Measurements from ENCODE around the gene SHC1.

SHC1 gene

GRCh38 chr1:154998818-154999570 is 28.4 kb upstream of the SHC1 start (continued):
- TF ChIP-seq PRDM6 (tag by site-specific recombination; IDR thresholded peaks at IDR 0.05) = no peak
- TF ChIP-seq ZNF335 (tag by site-specific recombination; conservative IDR thresholded peaks at IDR 0.05) = no peak
- no peak for TF ChIP-seq ZNF214 (tag by site-specific recombination; IDR thresholded peaks at IDR 0.05; ENCODE audit: borderline replicate concordance)
- no peak for TF ChIP-seq ZBTB21 (tag by site-specific recombination; IDR thresholded peaks at IDR 0.05)
- TF ChIP-seq ZNF394 (tag by site-specific recombination; IDR thresholded peaks at IDR 0.05; ENCODE audit: borderline replicate concordance) = peak; percentile 45; the same call in 1 of the 2 replicates
- TF ChIP-seq, protein P1, sequence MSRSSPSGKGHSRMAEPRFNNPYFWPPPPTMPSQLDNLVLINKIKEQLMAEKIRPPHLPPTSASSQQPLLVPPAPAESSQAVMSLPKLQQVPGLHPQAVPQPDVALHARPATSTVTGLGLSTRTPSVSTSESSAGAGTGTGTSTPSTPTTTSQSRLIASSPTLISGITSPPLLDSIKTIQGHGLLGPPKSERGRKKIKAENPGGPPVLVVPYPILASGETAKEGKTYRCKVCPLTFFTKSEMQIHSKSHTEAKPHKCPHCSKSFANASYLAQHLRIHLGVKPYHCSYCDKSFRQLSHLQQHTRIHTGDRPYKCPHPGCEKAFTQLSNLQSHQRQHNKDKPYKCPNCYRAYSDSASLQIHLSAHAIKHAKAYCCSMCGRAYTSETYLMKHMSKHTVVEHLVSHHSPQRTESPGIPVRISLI (tag by site-specific recombination; IDR thresholded peaks at IDR 0.05) = no peak
- TF ChIP-seq, protein P2, sequence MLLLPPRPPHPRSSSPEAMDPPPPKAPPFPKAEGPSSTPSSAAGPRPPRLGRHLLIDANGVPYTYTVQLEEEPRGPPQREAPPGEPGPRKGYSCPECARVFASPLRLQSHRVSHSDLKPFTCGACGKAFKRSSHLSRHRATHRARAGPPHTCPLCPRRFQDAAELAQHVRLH (tag by site-specific recombination; IDR thresholded peaks at IDR 0.05) = no peak; the same call in 1 of the 2 replicates
- peak; percentile 36 for TF ChIP-seq KLF8 (tag by site-specific recombination; IDR thresholded peaks at IDR 0.05)
- no peak for TF ChIP-seq ZNF280D (tag by site-specific recombination; IDR thresholded peaks at IDR 0.05)
- no peak for TF ChIP-seq ZNF664 (tag by site-specific recombination; IDR thresholded peaks at IDR 0.05)
- no peak for TF ChIP-seq ZNF48 (tag by site-specific recombination; IDR thresholded peaks at IDR 0.05)
- TF ChIP-seq IKZF3 (tag by site-specific recombination; IDR thresholded peaks at IDR 0.05) = peak; percentile 41
- TF ChIP-seq ZBTB17 (tag by site-specific recombination; IDR thresholded peaks at IDR 0.05) = peak; percentile 76
- TF ChIP-seq ZNF610 (tag by site-specific recombination; IDR thresholded peaks at IDR 0.05; ENCODE audit: borderline replicate concordance) = no peak
- TF ChIP-seq ZNF843 (tag by site-specific recombination; IDR thresholded peaks at IDR 0.05) = no peak
- TF ChIP-seq SETDB1 (IDR thresholded peaks at IDR 0.05; ENCODE audit: insufficient read length, low read length) = no peak
- no peak for TF ChIP-seq REST (tag by site-specific recombination; IDR thresholded peaks at IDR 0.05)
- 0 out of 2 replicates have a peak, but pooled peaks have one; percentile 15 for TF ChIP-seq ZIC2 (tag by site-specific recombination; IDR thresholded peaks at IDR 0.05)
- TF ChIP-seq FEZF1 (tag by site-specific recombination; IDR thresholded peaks at IDR 0.05) = no peak
- TF ChIP-seq ZNF501 (tag by site-specific recombination; IDR thresholded peaks at IDR 0.05) = peak; percentile 65; the same call in 1 of the 2 replicates
- 0 out of 2 replicates have a peak, but pooled peaks have one; percentile 29 for TF ChIP-seq ZSCAN30 (tag by site-specific recombination; IDR thresholded peaks at IDR 0.05)
- TF ChIP-seq TSHZ1 (tag by site-specific recombination; IDR thresholded peaks at IDR 0.05; ENCODE audit: borderline replicate concordance) = no peak
- no peak for TF ChIP-seq MZF1 (tag by site-specific recombination; IDR thresholded peaks at IDR 0.05; ENCODE audit: borderline replicate concordance)
- no peak for TF ChIP-seq ZNF785 (tag by site-specific recombination; IDR thresholded peaks at IDR 0.05)
- 0 out of 2 replicates have a peak, but pooled peaks have one; percentile 42 for TF ChIP-seq ZFP37 (tag by site-specific recombination; IDR thresholded peaks at IDR 0.05)
- no peak for TF ChIP-seq ZNF596 (tag by site-specific recombination; IDR thresholded peaks at IDR 0.05)

Measured in HEK293 (cell line).